CD4-positive, CD25-positive, alpha-beta regulatory T cell (primary cell): Measurements from ENCODE around the gene EDN3. TPM values are rescaled to one million over a fixed set of nuclear protein-coding genes. Genes with fewer than 3 reads are reported as not detected.

Experiments used
- ATAC-seq, 2 donors: fragments of 150-1000 bp; cut with Tn5 transposase; one replicate each; pipeline ENCODE4 v1.10.0; 2021; ENCODE audit warnings: low read depth in 2 of 2, moderate number of reproducible peaks in 2 of 2, moderate library complexity in 1 of 2
- DNase-seq, 3 donors: peaks; one replicate each; pipeline versions ENCODE4 v3.0.0 to v3.0.0-alpha.2; 2012 to 2022; ENCODE audit warnings: mixed read lengths in 1 of 3
- H3K27ac ChIP-seq: one replicate; pipeline ENCODE4 v1.7.0; 2013; ENCODE audit warnings: mild to moderate bottlenecking, low read length; ENCODE audit not compliant: insufficient read depth, poor library complexity, severe bottlenecking
- H3K27me3 ChIP-seq: one replicate; pipeline ENCODE4 v1.7.0; 2013; ENCODE audit warnings: low read length; ENCODE audit not compliant: control insufficient read depth, insufficient read depth
- H3K36me3 ChIP-seq: one replicate; pipeline ENCODE4 v1.7.0; 2013; ENCODE audit warnings: mild to moderate bottlenecking, low read length, moderate library complexity; ENCODE audit not compliant: control insufficient read depth, insufficient read depth
- H3K4me1 ChIP-seq: 2 replicates; pipeline ENCODE4 v1.7.0; 2013; ENCODE audit warnings: mild to moderate bottlenecking, low read length; ENCODE audit not compliant: insufficient read depth, control insufficient read depth, poor library complexity, severe bottlenecking
- H3K4me3 ChIP-seq: one replicate; pipeline ENCODE4 v1.7.0; 2013; ENCODE audit warnings: low read depth, mild to moderate bottlenecking, low read length, moderate library complexity
- H3K9me3 ChIP-seq, 2 experiments: 1 replicate in 1 of 2; 2 replicates in 1 of 2; pipeline ENCODE4 v1.7.0; 2013; ENCODE audit warnings: low read length in 2 of 2, mild to moderate bottlenecking in 1 of 2, moderate library complexity in 1 of 2; ENCODE audit not compliant: control insufficient read depth in 2 of 2
- H3K27ac Mint-ChIP-seq, 3 donors: one replicate each; pipeline ENCODE4 v1.8.0; 2020 to 2022; ENCODE audit warnings: mild to moderate bottlenecking in 3 of 3, mixed read lengths in 3 of 3, moderate library complexity in 2 of 3
- H3K27me3 Mint-ChIP-seq: one replicate; pipeline ENCODE4 v1.8.0; 2022; ENCODE audit warnings: mild to moderate bottlenecking, mixed read lengths
- H3K36me3 Mint-ChIP-seq: one replicate; pipeline ENCODE4 v1.8.0; 2020; ENCODE audit warnings: mixed read lengths
- H3K4me1 Mint-ChIP-seq, 4 donors: one replicate each; pipeline ENCODE4 v1.8.0; 2020 to 2022; ENCODE audit warnings: mixed read lengths in 4 of 4, mild to moderate bottlenecking in 1 of 4
- H3K4me3 Mint-ChIP-seq, 4 donors: one replicate each; pipeline ENCODE4 v1.8.0; 2020 to 2022; ENCODE audit warnings: mild to moderate bottlenecking in 4 of 4, mixed read lengths in 4 of 4, moderate library complexity in 3 of 4
- H3K9me3 Mint-ChIP-seq, 7 donors: one replicate each; pipeline ENCODE4 v1.8.0; 2020 to 2022; ENCODE audit warnings: mixed read lengths in 7 of 7, mild to moderate bottlenecking in 3 of 7, moderate library complexity in 2 of 7
- polyA plus RNA-seq, 4 donors: library from polyadenylated mRNA; unstranded; fragments of 300-500 nt; fragmentation: Illumina TruSeq; gene quantifications; one replicate each; pipeline ENCODE4 v1.2.3, GENCODE V29; 2021
- total RNA-seq: library from RNA; stranded (reverse); gene quantifications from one replicate; pipeline ENCODE4 v1.2.3, GENCODE V29; 2022

Gene EDN3
- total and polyA plus RNA-seq, 5 donors from 2014 or later, result 0.44 TPM; not detected in 4

DNA sequence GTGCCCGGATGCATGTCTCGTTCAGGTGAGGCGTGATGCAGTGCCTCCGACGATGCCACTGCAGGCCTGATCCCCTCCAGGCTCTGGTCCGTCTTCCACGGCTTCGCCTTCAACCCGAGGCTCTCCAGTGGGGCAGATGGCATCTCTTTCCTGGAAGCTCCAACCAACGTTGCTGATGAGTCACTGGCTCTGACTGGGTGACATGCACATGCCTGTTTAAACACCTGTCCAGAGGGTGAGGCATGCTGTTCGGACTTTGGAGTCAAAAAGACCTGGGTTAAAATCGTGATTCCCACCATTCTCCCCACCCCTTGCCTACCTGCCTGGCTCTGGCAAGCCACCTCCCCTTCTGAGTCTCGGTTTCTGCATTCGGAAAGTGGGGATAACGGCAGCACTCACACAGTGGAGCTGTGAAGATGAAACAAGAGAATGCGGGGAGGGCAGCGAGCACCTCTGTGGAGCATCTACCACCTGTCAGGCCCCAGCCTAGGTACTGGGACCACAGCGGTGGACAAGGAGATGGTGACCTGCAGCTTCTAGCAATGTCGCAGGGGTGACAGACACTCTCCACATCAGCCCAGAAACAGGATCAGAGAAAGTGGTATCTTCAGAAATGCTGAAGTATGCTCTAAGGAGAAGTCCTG is 8.5 kb upstream of the EDN3 start:
- peaks cover 10% of the 10 kb centered on the region for H3K27me3 ChIP-seq
- H3K27ac ChIP-seq, result no peak overlapping the region
- Mint-ChIP-seq H3K9me3 (peaks cover 0 to 2% (median 0%) of the 10 kb centered on the region in 7 donors), H3K27ac (no peak overlapping the region), H3K36me3 (no peaks in the 10 kb centered on the region), H3K27me3 (peaks cover 25% of the 10 kb centered on the region), H3K4me3 (no peak overlapping the region), H3K4me1 (no peaks in the 10 kb centered on the region)
- no peak overlapping the region for H3K4me3 ChIP-seq
- no peaks in the 10 kb centered on the region for H3K36me3 ChIP-seq
- ATAC-seq (no peak), DNase-seq (no peak)
- no peaks in the 10 kb centered on the region for H3K4me1 ChIP-seq
- no peaks in the 10 kb centered on the region for H3K9me3 ChIP-seq

DNA sequence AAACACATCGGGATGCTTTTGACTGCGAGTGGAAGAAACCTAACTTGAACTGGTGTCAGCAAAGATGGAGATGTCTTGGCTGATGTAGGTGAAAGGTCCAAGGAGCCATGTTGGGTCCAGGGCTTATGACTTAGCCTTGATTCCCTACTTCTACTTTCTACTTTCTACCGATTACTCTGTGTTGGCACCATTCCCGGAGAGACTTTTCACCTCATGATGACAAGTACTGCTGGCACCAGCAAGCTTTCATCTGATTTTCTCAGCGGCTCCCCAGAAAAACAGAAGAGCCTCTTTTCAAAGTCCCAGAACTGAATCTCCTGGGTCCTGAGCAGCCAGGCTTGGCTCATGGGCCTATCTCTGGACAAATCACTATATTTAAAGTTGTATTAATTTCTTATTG is 4.9 kb upstream of the EDN3 start:
- DNase-seq (no peak), ATAC-seq (no peak)
- Histone ChIP-seq H3K36me3 (no peaks in the 10 kb centered on the region), H3K4me1 (no peaks in the 10 kb centered on the region), H3K27ac (no peak overlapping the region), H3K4me3 (no peak overlapping the region), H3K9me3 (no peaks in the 10 kb centered on the region), H3K27me3 (peaks cover 16% of the 10 kb centered on the region)
- Mint-ChIP-seq H3K4me3 (no peak overlapping the region), H3K36me3 (no peaks in the 10 kb centered on the region), H3K9me3 (peaks cover 0 to 2% (median 0%) of the 10 kb centered on the region in 7 donors), H3K27ac (no peak overlapping the region), H3K27me3 (peaks cover 53% of the 10 kb centered on the region), H3K4me1 (peaks cover 0 to 2% (median 0%) of the 10 kb centered on the region in 4 donors)

DNA sequence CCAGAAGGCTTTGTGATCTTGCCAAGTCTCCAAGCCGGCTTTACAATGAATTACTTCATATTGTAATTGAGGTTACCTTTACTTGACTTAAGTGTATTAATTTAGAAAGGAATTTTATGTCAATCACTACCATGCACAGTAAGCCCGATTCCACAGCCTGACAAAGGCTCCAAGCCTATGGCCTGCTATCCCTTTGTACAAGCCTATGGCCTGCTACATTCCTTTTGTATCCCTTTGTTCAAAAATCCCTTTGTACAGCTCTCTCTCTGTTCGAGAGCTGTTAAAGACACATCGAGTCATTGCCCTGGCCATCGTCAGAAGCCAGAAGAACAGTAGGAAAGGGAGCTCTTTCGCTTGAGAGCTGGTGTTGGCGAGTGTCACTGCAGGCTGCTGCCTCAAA is 2.7 kb upstream of the EDN3 start:
- no peak overlapping the region for H3K27ac ChIP-seq
- no peak overlapping the region for H3K4me3 ChIP-seq
- DNase-seq, result no peak
- H3K36me3 ChIP-seq, result no peaks in the 10 kb centered on the region
- Mint-ChIP-seq H3K27me3 (peaks cover 56% of the 10 kb centered on the region), H3K4me3 (no peak overlapping the region), H3K27ac (no peak overlapping the region), H3K36me3 (no peaks in the 10 kb centered on the region), H3K9me3 (no peaks in the 10 kb centered on the region), H3K4me1 (peaks cover 0 to 2% (median 0%) of the 10 kb centered on the region in 4 donors)
- ATAC-seq, result no peak
- H3K9me3 ChIP-seq, result no peaks in the 10 kb centered on the region
- no peaks in the 10 kb centered on the region for H3K4me1 ChIP-seq
- peaks cover 16% of the 10 kb centered on the region for H3K27me3 ChIP-seq

DNA sequence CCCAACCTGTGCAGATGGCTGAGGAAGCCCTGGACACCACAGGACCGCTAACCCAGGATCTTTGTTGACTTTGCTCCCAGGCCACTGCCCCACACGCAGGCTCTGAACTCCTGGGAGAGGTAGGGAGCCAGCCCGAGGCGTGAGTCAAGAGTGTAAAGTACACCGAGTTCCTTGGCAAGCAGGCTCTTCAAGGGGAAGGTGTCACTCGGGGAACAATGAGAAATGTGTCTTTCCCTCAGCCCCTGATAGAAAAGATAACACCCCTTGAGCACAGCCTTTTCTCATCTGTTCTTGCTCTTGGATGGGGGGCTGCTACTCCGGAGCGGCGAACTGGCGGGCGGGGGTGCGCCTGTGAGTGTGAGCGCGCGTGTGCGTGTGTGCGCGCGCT is 472 bp upstream of the EDN3 start:
- no peak overlapping the region for H3K4me3 ChIP-seq
- H3K27ac ChIP-seq, result no peak overlapping the region
- peaks cover 15% of the 10 kb centered on the region for H3K27me3 ChIP-seq
- Mint-ChIP-seq H3K27me3 (peaks cover 53% of the 10 kb centered on the region), H3K27ac (no peak overlapping the region), H3K9me3 (peaks cover 0 to 2% (median 0%) of the 10 kb centered on the region in 7 donors), H3K36me3 (no peaks in the 10 kb centered on the region), H3K4me3 (no peak overlapping the region), H3K4me1 (peaks cover 0 to 5% (median under 1%) of the 10 kb centered on the region in 4 donors)
- no peaks in the 10 kb centered on the region for H3K36me3 ChIP-seq
- no peaks in the 10 kb centered on the region for H3K9me3 ChIP-seq
- no peaks in the 10 kb centered on the region for H3K4me1 ChIP-seq
- ATAC-seq, result no peak
- DNase-seq, result no peak

DNA sequence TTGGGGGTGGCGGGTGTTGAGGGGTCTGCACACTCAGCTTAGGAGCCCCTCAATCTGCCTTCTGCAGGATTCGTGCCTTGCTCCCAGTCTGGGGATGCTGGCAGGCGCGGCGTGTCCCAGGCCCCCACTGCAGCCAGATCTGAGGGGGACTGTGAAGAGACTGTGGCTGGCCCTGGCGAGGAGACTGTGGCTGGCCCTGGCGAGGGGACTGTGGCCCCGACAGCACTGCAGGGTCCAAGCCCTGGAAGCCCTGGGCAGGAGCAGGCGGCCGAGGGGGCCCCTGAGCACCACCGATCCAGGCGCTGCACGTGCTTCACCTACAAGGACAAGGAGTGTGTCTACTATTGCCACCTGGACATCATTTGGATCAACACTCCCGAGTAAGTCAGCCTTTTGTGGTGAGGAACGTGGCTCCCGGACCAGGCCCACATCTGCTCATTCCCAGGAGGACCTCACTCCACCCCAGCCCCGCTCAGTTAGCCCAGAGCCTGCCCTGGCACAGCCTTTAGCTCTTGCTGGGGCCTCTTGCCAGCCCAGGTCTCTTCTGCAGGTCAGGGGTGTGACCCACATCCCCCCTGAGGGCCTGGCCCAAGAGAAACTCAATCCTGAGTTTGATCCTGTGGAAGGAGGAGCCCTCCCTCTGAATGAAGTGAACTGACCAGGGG is 1.1 kb downstream of the EDN3 start:
- DNase-seq (no peak), ATAC-seq (no peak)
- Histone ChIP-seq H3K9me3 (no peaks in the 10 kb centered on the region), H3K4me3 (no peak overlapping the region), H3K27ac (no peak overlapping the region), H3K4me1 (no peaks in the 10 kb centered on the region), H3K27me3 (peaks cover 13% of the 10 kb centered on the region), H3K36me3 (no peaks in the 10 kb centered on the region)
- Mint-ChIP-seq H3K27me3 (peaks cover 59% of the 10 kb centered on the region), H3K4me1 (peaks cover 0 to 5% (median under 1%) of the 10 kb centered on the region in 4 donors), H3K4me3 (no peak overlapping the region), H3K36me3 (no peaks in the 10 kb centered on the region), H3K9me3 (peaks cover 0 to 2% (median 0%) of the 10 kb centered on the region in 7 donors), H3K27ac (no peak overlapping the region)

DNA sequence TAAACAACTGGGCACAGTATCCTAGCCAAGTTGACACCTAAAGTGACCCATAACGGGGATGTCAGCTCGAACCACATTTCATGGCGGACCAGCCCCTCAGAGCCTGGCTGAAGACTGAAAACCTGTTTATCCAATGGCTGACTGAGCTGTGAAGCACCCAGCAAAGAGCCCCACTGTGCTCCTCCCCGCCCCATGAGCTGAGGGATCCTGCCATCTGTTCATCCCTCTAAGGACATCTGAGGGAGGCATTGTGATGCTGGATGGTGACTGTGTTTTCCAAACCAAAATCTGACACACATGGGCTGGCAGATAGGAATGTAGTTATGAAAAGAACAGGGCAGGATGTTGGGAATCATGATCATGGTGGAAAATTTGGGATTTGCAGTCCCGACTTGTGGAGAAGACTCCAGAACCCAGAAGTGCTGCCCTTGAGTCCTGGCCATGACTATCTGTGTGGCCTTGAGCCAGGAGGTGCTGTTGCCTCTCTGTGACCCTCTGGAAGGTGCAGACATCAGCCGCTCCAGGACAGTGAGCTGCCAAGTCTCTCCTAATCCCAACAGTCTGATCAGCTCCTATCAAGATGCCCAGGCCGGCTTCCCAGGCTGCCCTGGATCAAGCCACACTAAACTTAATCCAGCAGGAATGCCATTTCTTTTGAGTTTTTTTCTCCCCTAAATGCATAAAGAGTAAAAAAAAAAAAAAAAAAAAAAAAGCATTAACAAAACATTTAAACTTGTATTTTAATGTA is 5.7 kb downstream of the EDN3 start:
- no peak for ATAC-seq
- Mint-ChIP-seq H3K4me1 (peaks cover 0 to 10% (median 0%) of the 10 kb centered on the region in 4 donors), H3K27me3 (peaks cover 36% of the 10 kb centered on the region), H3K36me3 (no peaks in the 10 kb centered on the region), H3K9me3 (peaks cover 0 to 2% (median 0%) of the 10 kb centered on the region in 7 donors), H3K4me3 (no peak overlapping the region), H3K27ac (no peak overlapping the region)
- Histone ChIP-seq H3K4me1 (no peaks in the 10 kb centered on the region), H3K9me3 (no peaks in the 10 kb centered on the region), H3K27me3 (peaks cover 6% of the 10 kb centered on the region), H3K36me3 (no peaks in the 10 kb centered on the region), H3K4me3 (no peak overlapping the region), H3K27ac (no peak overlapping the region)
- no peak for DNase-seq

DNA sequence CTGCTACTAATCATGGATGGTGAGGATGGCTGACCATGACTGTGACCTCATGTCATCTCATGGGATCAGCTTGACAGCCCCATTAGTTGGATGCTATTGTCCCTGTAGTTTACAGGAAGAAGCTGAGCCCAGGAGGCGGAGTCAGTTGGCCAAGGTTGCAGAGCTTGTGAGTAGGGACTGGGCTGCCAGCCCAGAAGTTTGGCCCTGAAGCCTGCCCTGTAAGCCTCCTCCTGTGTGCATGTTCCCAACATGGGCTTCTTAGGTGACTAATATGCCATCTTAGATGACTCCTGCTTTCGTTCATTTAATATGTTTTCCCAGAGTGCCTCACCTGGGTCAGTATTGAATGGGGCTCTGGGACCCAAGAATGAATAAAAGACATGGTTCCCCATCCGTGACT is 6.9 kb downstream of the EDN3 start:
- Histone ChIP-seq H3K27ac (no peak overlapping the region), H3K4me3 (no peak overlapping the region), H3K9me3 (no peaks in the 10 kb centered on the region), H3K36me3 (no peaks in the 10 kb centered on the region), H3K4me1 (no peaks in the 10 kb centered on the region), H3K27me3 (peaks cover 6% of the 10 kb centered on the region)
- Mint-ChIP-seq H3K4me1 (peaks cover 0 to 10% (median 0%) of the 10 kb centered on the region in 4 donors), H3K9me3 (peaks cover 0 to 2% (median 0%) of the 10 kb centered on the region in 7 donors), H3K27ac (no peak overlapping the region), H3K36me3 (no peaks in the 10 kb centered on the region), H3K4me3 (no peak overlapping the region), H3K27me3 (peaks cover 27% of the 10 kb centered on the region)
- DNase-seq, result no peak
- no peak for ATAC-seq
